Heart right ventricle (tissue), 16 donors: Measurements from ENCODE around the gene MUSK. TPM values are rescaled to one million over a fixed set of nuclear protein-coding genes. Genes with fewer than 3 reads are reported as not detected.

ENCODE experiments used
- ATAC-seq, 8 donors: fragments of 200-7000 bp; cut with Tn5 transposase; one replicate each; pipeline ENCODE4 v1.9.1; 2020; ENCODE audit warnings: mild to moderate bottlenecking in 8 of 8, moderate library complexity in 8 of 8, moderate number of reproducible peaks in 1 of 8
- DNase-seq, 2 donors: peaks; one replicate each; pipeline ENCODE4 v3.0.0-alpha.2; 2020
- H3K27ac ChIP-seq, 10 donors: fragments of 200-600 bp; sonication (generic) in 2 of 10; one replicate each; pipeline versions ENCODE4 v1.5.0 to v1.8.0; 2020 to 2022; ENCODE audit warnings: mild to moderate bottlenecking in 3 of 10
- H3K27me3 ChIP-seq, 7 donors: fragments of 200-600 bp; one replicate each; pipeline ENCODE4 v1.8.0; 2021 to 2022; ENCODE audit warnings: mild to moderate bottlenecking in 2 of 7
- H3K36me3 ChIP-seq, 9 donors: fragments of 200-600 bp; sonication (generic) in 1 of 9; one replicate each; pipeline versions ENCODE4 v1.5.0 to v1.8.0; 2020 to 2022; ENCODE audit warnings: mild to moderate bottlenecking in 2 of 9
- H3K4me1 ChIP-seq, 9 donors: fragments of 200-600 bp; sonication (generic) in 1 of 9; one replicate each; pipeline versions ENCODE4 v1.5.0 to v1.8.0; 2020 to 2022; ENCODE audit warnings: mild to moderate bottlenecking in 4 of 9
- H3K4me3 ChIP-seq, 10 donors: fragments of 200-600 bp; sonication (generic) in 2 of 10; one replicate each; pipeline versions ENCODE4 v1.5.0 to v1.8.0; 2020 to 2022; ENCODE audit warnings: mild to moderate bottlenecking in 7 of 10, moderate library complexity in 2 of 10
- H3K9me3 ChIP-seq, 11 donors: fragments of 200-600 bp in 10 of 11; sonication (generic) in 2 of 11; one replicate each; pipeline versions ENCODE4 v1.5.0 to v1.8.0; 2013 to 2022; ENCODE audit warnings: mild to moderate bottlenecking in 2 of 11, control low read depth in 1 of 11, moderate library complexity in 1 of 11
- WGBS, 2 donors: extraction: QIAGEN DNeasy Blood & Tissue Kit; methylation state at CpG; one replicate each; pipeline ENCODE4 v1.1.7; 2013; ENCODE audit warnings: inconsistent platforms in 1 of 2; 5-methylcytosine and 5-hydroxymethylcytosine counted together
- intact Hi-C, 10 donors: fragments of 100-400 bp; cut with DNase I; formaldehyde crosslinking; loops; one replicate each; pipeline versions ENCODE4 v1.11.1 to v1.14.2; 2022
- polyA plus RNA-seq, 2 donors: library from polyadenylated mRNA; stranded (reverse); fragments of 200-250 nt; gene quantifications; one replicate each; pipeline ENCODE4 v1.2.3, GENCODE V29; 2013
- total RNA-seq, 10 donors: library from RNA; stranded (reverse); fragmentation: NEBNext Ultra II Directional in 3 of 10; extraction: Animal tissue kit (Norgen Biotek cat#: 25700) in 3 of 10; gene quantifications; one replicate each; pipeline versions ENCODE4 v1.2.1 to v1.2.4, GENCODE V29; 2021 to 2023
- TF ChIP-seq, protein P1 (sequence below), 9 donors: fragments of 200-600 bp; sonication (generic) in 2 of 9; IDR thresholded peaks; one replicate each; pipeline versions ENCODE4 v1.5.0 to v1.8.0; 2021 to 2022; ENCODE audit warnings: antibody characterized with exemption in 9 of 9, mild to moderate bottlenecking in 5 of 9, moderate library complexity in 1 of 9
- donor health status: Arrhythmogenic right ventricular cardiomyopathy.
- donor health status: ischemic (EF 13 %, LVEDD 7.1; RV severe dilation, severe dysfunction).
- donor health status: healthy with polysubstance abuse.
- donor health status: DM: no; HTN: yes; CAD: no.
- donor health status: DM: no; HTN: no; CAD: no.
- donor health status: ischemic (EF 25% LVEDD 6.9; RV normal size, moderate dysfunction).
- donor health status: ischemic (EF 25% LVEDD 5.7; RV mildly dilated, moderate dysfunction).
- donor health status: healthy.
- donor health status: DM: yes; HTN: yes; CAD: no.
- donor health status: Ischemic cardiomyopathy.
- donor health status: ischemic (EF 35%, LVEDD 5.7; RV mildly dilated, moderate dysfunction).
- donor health status: nonischemic (EF 11% LVEDD 7.7; RV severe dilation, severe dysfunction).
- donor health status: DM: yes; HTN: yes; CAD: no.
- donor health status: PGD.
- donor health status: ischemic (EF 29% LVEDD 5.4; RV normal size, mild dysfunction).
- donor health status: nonischemic (EF 23%, LVEDD 6.1; RV moderate dilation, normal function).

The MUSK gene
- total and polyA plus RNA-seq, 12 donors = 0.04 to 2.2 (median 1.2) TPM

DNA sequence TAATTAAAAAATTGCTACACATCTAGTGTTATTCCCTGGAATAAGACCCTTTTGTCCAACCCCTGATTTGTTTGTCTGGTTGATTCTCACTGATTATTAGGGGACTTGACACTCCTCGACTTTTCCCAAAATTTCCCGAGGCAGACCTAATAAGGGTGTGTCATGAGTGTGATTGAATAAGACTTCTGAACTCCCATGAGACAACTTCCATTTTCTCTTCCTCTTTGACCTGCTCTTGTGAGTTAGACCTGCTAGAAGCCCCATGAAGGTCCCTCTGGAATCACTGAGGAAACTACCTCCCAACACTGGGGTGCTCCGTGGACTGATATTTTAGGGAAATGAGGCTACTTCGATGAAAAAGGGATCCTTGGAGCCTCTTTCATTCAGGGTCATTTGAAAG lies 83.4 kb downstream of the MUSK start:
- Histone ChIP-seq H3K36me3 (no peaks in the 10 kb centered on the region), H3K4me3 (no peak overlapping the region), H3K4me1 (peaks cover 0 to 6% (median 0%) of the 10 kb centered on the region in 9 donors), H3K27ac (peak overlapping the region in 1 of 10 donors; percentile 46), H3K9me3 (no peaks in the 10 kb centered on the region), H3K27me3 (no peaks in the 10 kb centered on the region)
- no peak for DNase-seq
- WGBS, 2 donors = 80 to 81% methylated on average over 4 of the region's 4 CpGs
- TF ChIP-seq, protein P1, sequence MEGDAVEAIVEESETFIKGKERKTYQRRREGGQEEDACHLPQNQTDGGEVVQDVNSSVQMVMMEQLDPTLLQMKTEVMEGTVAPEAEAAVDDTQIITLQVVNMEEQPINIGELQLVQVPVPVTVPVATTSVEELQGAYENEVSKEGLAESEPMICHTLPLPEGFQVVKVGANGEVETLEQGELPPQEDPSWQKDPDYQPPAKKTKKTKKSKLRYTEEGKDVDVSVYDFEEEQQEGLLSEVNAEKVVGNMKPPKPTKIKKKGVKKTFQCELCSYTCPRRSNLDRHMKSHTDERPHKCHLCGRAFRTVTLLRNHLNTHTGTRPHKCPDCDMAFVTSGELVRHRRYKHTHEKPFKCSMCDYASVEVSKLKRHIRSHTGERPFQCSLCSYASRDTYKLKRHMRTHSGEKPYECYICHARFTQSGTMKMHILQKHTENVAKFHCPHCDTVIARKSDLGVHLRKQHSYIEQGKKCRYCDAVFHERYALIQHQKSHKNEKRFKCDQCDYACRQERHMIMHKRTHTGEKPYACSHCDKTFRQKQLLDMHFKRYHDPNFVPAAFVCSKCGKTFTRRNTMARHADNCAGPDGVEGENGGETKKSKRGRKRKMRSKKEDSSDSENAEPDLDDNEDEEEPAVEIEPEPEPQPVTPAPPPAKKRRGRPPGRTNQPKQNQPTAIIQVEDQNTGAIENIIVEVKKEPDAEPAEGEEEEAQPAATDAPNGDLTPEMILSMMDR (IDR thresholded peaks at IDR 0.05) = no peak
- intact Hi-C loops = no loop called here
- ATAC-seq = no peak

GRCh38 chr9:110752766-110753165 lies 84.2 kb downstream of the MUSK start:
- 93 to 97% methylated on average over 2 of the region's 2 CpGs for WGBS, 2 donors

GRCh38 chr9:110753731-110754231 lies 85.2 kb downstream of the MUSK start:
- H3K27ac ChIP-seq = no peak overlapping the region
- no peak for DNase-seq
- WGBS, 2 donors = 88 to 89% methylated on average over 1 of the region's 1 CpG
- intact Hi-C loops = no loop called here
- peaks cover 0 to 4% (median 0%) of the 10 kb centered on the region in 11 donors for H3K9me3 ChIP-seq
- TF ChIP-seq, protein P1 (IDR thresholded peaks at IDR 0.05) = no peak
- H3K36me3 ChIP-seq = no peaks in the 10 kb centered on the region
- H3K27me3 ChIP-seq = no peaks in the 10 kb centered on the region
- no peak overlapping the region for H3K4me3 ChIP-seq
- ATAC-seq = peak in 1 of 8 donors; percentile 33
- H3K4me1 ChIP-seq = peaks cover 0 to 6% (median 0%) of the 10 kb centered on the region in 9 donors

More at GRCh38 chr9:110752766-110753165, 84.2 kb downstream of the MUSK start:
- no peak for DNase-seq
- H3K4me1 ChIP-seq = peaks cover 0 to 6% (median 0%) of the 10 kb centered on the region in 9 donors
- intact Hi-C loops = no loop called here
- ATAC-seq = no peak
- no peak overlapping the region for H3K4me3 ChIP-seq
- H3K27ac ChIP-seq = peak overlapping the region in 1 of 10 donors; percentile 54
- no peaks in the 10 kb centered on the region for H3K36me3 ChIP-seq
- TF ChIP-seq, protein P1 (IDR thresholded peaks at IDR 0.05) = no peak
- no peaks in the 10 kb centered on the region for H3K9me3 ChIP-seq
- no peaks in the 10 kb centered on the region for H3K27me3 ChIP-seq

DNA sequence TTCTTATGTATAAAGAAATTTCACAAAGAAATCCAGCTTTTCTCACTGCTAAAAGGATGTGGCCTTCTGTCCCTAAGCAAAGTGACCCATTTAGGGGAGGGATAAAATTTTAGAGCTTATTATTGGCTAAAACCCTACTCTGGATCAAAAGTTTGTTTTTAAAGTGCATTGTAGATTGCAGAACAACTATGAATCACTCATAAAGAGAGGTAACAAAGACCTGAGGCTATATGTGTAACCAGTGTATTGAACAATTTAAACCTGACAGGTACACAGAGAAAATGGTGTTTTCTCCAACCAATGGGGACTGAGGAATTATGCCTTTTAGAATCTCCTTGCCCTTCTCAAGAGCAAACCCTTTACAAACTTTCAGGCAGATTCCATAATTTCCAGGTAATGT lies 86.6 kb downstream of the MUSK start:
- Histone ChIP-seq H3K36me3 (no peaks in the 10 kb centered on the region), H3K4me1 (peaks cover 0 to 6% (median 0%) of the 10 kb centered on the region in 9 donors), H3K27me3 (no peaks in the 10 kb centered on the region), H3K9me3 (peaks cover 0 to 11% (median 0%) of the 10 kb centered on the region in 11 donors), H3K27ac (no peak overlapping the region), H3K4me3 (no peak overlapping the region)
- intact Hi-C loops = no loop called here
- ATAC-seq (no peak), DNase-seq (no peak)
- TF ChIP-seq, protein P1 (IDR thresholded peaks at IDR 0.05) = no peak
